Activated naive CD4-positive, alpha-beta T cell treated with anti-CD3 and anti-CD28 coated beads, Interleukin-2, amount 10 ng/mL, durations not matched to agents 7 days and 5 days (primary cell): Measurements from ENCODE around the gene GUCA2B.

Experiments
- CTCF ChIA-PET: fragments of 350-600 bp; sonication (Branson Sonifier 250); formaldehyde crosslinking; loops from one replicate; lab custom pipeline; 2021; ENCODE audit warnings: antibody characterized with exemption; lab: Charles Lee
- DNase-seq: peaks from one replicate; pipeline ENCODE4 v3.0.0-alpha.2; 2020
- H3K27ac Mint-ChIP-seq: one replicate; pipeline ENCODE4 v1.8.0; 2021; ENCODE audit warnings: mild to moderate bottlenecking, moderate library complexity, mixed read lengths
- H3K27me3 Mint-ChIP-seq: one replicate; pipeline ENCODE4 v1.8.0; 2021; ENCODE audit warnings: mild to moderate bottlenecking, mixed read lengths
- H3K36me3 Mint-ChIP-seq: one replicate; pipeline ENCODE4 v1.8.0; 2021; ENCODE audit warnings: mixed read lengths
- H3K4me1 Mint-ChIP-seq: one replicate; pipeline ENCODE4 v1.8.0; 2021; ENCODE audit warnings: mixed read lengths
- H3K4me3 Mint-ChIP-seq: one replicate; pipeline ENCODE4 v1.8.0; 2021; ENCODE audit warnings: mild to moderate bottlenecking, moderate library complexity, mixed read lengths
- H3K9me3 Mint-ChIP-seq: one replicate; pipeline ENCODE4 v1.8.0; 2021; ENCODE audit warnings: mixed read lengths

GUCA2B gene

DNA sequence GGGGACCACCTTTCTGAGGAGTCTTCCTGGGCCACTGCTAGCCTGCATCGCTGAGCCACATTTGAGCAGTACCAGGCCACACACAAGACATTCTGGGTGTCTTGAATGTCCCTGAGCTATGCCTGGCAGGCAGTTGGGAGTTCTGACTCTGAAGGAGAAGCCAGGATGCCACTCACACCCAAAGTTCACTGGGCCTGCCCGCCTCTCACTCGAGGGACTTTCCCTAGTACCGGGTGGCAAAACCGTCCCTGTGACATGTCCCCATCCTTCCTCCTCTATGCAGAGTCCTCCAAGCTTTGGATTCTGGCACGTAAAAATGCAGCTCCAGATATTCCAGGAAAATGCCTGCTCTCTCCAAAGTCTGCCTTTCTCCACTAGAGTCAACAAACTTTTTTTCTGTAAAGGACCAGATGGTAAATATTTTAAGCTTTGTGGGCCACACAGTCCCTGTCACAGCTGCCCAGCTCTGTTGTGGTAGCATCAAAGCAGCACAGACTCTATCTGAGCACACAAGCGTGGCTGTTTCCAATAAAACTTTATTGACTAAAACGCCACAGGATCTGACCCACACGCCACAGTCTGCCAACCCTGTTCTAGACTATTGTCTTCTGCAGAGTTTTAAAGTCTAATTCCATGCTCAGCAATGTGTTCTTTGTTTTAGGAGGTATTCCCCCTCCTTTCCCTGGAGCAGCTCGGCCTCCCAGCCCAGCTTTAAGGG, 19.2 kb upstream of the GUCA2B start:
- H3K4me1 Mint-ChIP-seq, result no peaks in the 10 kb centered on the region
- H3K36me3 Mint-ChIP-seq, result no peaks in the 10 kb centered on the region
- no peak overlapping the region for H3K27ac Mint-ChIP-seq
- no peak overlapping the region for H3K4me3 Mint-ChIP-seq
- no peaks in the 10 kb centered on the region for H3K9me3 Mint-ChIP-seq
- CTCF ChIA-PET, result interaction anchor here (0.6 kb wide), 1 partner anchor 1244 kb away, joined by 3 read pairs; no protein-coding TSS in a partner anchor
- peaks cover 32% of the 10 kb centered on the region for H3K27me3 Mint-ChIP-seq
- DNase-seq, result no peak

- Mint-ChIP-seq H3K4me3 (no peak overlapping the region), H3K27me3 (peaks cover 24% of the 10 kb centered on the region), H3K36me3 (no peaks in the 10 kb centered on the region), H3K9me3 (no peaks in the 10 kb centered on the region), H3K4me1 (no peaks in the 10 kb centered on the region), H3K27ac (no peak overlapping the region)
- CTCF ChIA-PET, result no interaction called here
- DNase-seq, result no peak
Measured at GRCh38 chr1:42135426-42135825, 17.8 kb upstream of the GUCA2B start.

- Mint-ChIP-seq H3K9me3 (no peaks in the 10 kb centered on the region), H3K4me1 (no peaks in the 10 kb centered on the region), H3K36me3 (no peaks in the 10 kb centered on the region), H3K27me3 (peaks cover 24% of the 10 kb centered on the region), H3K4me3 (no peak overlapping the region), H3K27ac (no peak overlapping the region)
- no peak for DNase-seq
- CTCF ChIA-PET, result no interaction called here
Measured at GRCh38 chr1:42136466-42136865, 16.7 kb upstream of the GUCA2B start.

DNA sequence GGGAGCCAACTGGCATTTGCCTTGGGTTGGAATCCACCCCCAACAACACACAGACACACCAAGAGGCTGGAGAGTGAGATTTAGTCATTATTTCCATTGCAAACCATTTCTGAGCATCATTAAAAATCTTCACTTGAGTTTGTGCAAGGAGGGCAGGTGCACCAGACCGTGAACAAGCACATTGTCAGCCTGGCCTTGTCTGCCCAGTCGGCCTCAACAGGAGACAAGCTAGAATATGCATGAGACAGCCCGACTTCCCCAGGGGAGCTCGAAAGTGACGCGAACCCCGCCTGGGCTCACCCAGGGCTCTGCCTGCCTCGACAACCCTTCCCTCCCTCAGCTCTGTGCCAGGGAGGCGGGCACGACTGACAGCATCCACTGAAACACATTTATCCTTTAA, 15.4 kb upstream of the GUCA2B start:
- no peak for DNase-seq
- H3K4me1 Mint-ChIP-seq, result no peaks in the 10 kb centered on the region
- no peak overlapping the region for H3K4me3 Mint-ChIP-seq
- H3K27me3 Mint-ChIP-seq, result peaks cover 24% of the 10 kb centered on the region
- CTCF ChIA-PET, result interaction anchor here (0.7 to 1.2 kb wide), 2 partner anchors 36 to 383 kb away, joined by 3 read pairs; no protein-coding TSS in a partner anchor
- no peaks in the 10 kb centered on the region for H3K36me3 Mint-ChIP-seq
- H3K9me3 Mint-ChIP-seq, result no peaks in the 10 kb centered on the region
- H3K27ac Mint-ChIP-seq, result no peak overlapping the region

DNA sequence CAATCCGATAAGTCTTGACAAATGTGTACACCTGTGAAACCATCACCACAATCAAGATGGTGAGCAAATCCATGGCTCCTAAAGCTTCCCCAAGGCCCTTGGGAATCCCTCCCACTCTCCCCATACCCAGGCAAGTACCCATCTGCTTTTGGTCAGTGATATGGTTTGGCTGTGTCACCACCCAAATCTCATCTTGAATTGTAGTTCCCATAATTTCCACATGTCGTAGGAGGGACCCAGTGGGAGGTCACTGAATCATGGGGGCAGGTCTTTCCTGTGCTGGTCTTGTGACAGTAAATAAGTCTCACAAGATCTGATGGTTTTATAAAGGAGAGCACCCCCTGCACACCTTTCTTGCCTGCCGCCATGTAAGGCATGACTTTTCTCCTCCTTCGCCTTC, 14.6 kb upstream of the GUCA2B start:
- no peaks in the 10 kb centered on the region for H3K36me3 Mint-ChIP-seq
- CTCF ChIA-PET, result interaction anchor here (1.2 kb wide), 1 partner anchor 35 kb away, joined by 3 read pairs; no protein-coding TSS in a partner anchor
- H3K4me3 Mint-ChIP-seq, result no peak overlapping the region

GRCh38 chr1:42139444-42139843, 13.8 kb upstream of the GUCA2B start:
- Mint-ChIP-seq H3K4me3 (no peak overlapping the region), H3K36me3 (no peaks in the 10 kb centered on the region), H3K27ac (no peak overlapping the region), H3K9me3 (no peaks in the 10 kb centered on the region), H3K4me1 (peaks cover 6% of the 10 kb centered on the region), H3K27me3 (peaks cover 22% of the 10 kb centered on the region)
- no peak for DNase-seq
- CTCF ChIA-PET, result no interaction called here

More for the DNA sequence above, 14.6 kb upstream of the GUCA2B start:
- H3K27ac Mint-ChIP-seq, result no peak overlapping the region
- H3K9me3 Mint-ChIP-seq, result no peaks in the 10 kb centered on the region
- H3K27me3 Mint-ChIP-seq, result peaks cover 24% of the 10 kb centered on the region
- no peak for DNase-seq
- peaks cover 6% of the 10 kb centered on the region for H3K4me1 Mint-ChIP-seq

DNA sequence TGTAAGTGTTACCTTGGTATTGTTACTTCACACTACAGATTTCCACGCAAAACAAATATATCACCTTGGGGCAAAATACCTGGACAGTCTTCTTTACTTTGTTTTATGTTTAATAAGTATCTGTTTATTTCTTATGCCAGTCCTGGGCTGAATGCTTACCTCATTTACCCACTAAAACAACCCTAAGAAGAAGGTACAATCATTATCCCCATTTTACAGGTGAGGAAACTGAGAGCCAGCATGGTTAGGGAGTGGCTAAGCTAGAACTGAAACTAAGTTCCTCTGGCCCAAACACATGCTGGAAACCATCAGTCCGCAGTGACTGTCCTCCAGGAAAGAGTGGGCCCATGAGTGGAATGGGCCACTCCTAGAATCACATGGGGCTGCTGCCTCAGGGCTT, 13.0 kb upstream of the GUCA2B start:
- Mint-ChIP-seq H3K27me3 (peaks cover 17% of the 10 kb centered on the region), H3K36me3 (no peaks in the 10 kb centered on the region), H3K27ac (no peak overlapping the region), H3K4me3 (no peak overlapping the region), H3K9me3 (no peaks in the 10 kb centered on the region), H3K4me1 (peaks cover 6% of the 10 kb centered on the region)
- DNase-seq, result no peak
- CTCF ChIA-PET, result no interaction called here

- peaks cover 6% of the 10 kb centered on the region for H3K4me1 Mint-ChIP-seq
- H3K27ac Mint-ChIP-seq, result no peak overlapping the region
- no peak for DNase-seq
- H3K9me3 Mint-ChIP-seq, result no peaks in the 10 kb centered on the region
- no peaks in the 10 kb centered on the region for H3K36me3 Mint-ChIP-seq
- peaks cover 8% of the 10 kb centered on the region for H3K27me3 Mint-ChIP-seq
- no peak overlapping the region for H3K4me3 Mint-ChIP-seq
- CTCF ChIA-PET, result interaction anchor here (1.3 to 1.7 kb wide), 3 partner anchors 14 to 568 kb away, joined by 3 to 6 read pairs (median 4); no protein-coding TSS in a partner anchor
Measured at GRCh38 chr1:42141978-42142377, 11.2 kb upstream of the GUCA2B start.

GRCh38 chr1:42142894-42143675, 10.1 kb upstream of the GUCA2B start:
- H3K27ac Mint-ChIP-seq, result no peak overlapping the region
- H3K4me3 Mint-ChIP-seq, result no peak overlapping the region
- no peaks in the 10 kb centered on the region for H3K27me3 Mint-ChIP-seq
- no peaks in the 10 kb centered on the region for H3K36me3 Mint-ChIP-seq
- peaks cover 6% of the 10 kb centered on the region for H3K4me1 Mint-ChIP-seq
- H3K9me3 Mint-ChIP-seq, result no peaks in the 10 kb centered on the region
- no peak for DNase-seq
- CTCF ChIA-PET, result interaction anchor here (0.6 to 1.7 kb wide), 4 partner anchors 13 to 623 kb away, joined by 3 to 6 read pairs (median 4); no protein-coding TSS in a partner anchor

- H3K36me3 Mint-ChIP-seq, result no peaks in the 10 kb centered on the region
- no peak overlapping the region for H3K27ac Mint-ChIP-seq
- DNase-seq, result no peak
- H3K4me1 Mint-ChIP-seq, result peaks cover 6% of the 10 kb centered on the region
- no peak overlapping the region for H3K4me3 Mint-ChIP-seq
- H3K9me3 Mint-ChIP-seq, result no peaks in the 10 kb centered on the region
- CTCF ChIA-PET, result no interaction called here
- no peaks in the 10 kb centered on the region for H3K27me3 Mint-ChIP-seq
Measured at GRCh38 chr1:42143896-42144710, 9.1 kb upstream of the GUCA2B start.

- no peaks in the 10 kb centered on the region for H3K36me3 Mint-ChIP-seq
- no peak overlapping the region for H3K4me3 Mint-ChIP-seq
- H3K4me1 Mint-ChIP-seq, result peaks cover 6% of the 10 kb centered on the region
- no peaks in the 10 kb centered on the region for H3K27me3 Mint-ChIP-seq
- CTCF ChIA-PET, result no interaction called here
- H3K27ac Mint-ChIP-seq, result no peak overlapping the region
- DNase-seq, result no peak
- no peaks in the 10 kb centered on the region for H3K9me3 Mint-ChIP-seq
Measured at GRCh38 chr1:42144711-42145388, 8.4 kb upstream of the GUCA2B start.

DNA sequence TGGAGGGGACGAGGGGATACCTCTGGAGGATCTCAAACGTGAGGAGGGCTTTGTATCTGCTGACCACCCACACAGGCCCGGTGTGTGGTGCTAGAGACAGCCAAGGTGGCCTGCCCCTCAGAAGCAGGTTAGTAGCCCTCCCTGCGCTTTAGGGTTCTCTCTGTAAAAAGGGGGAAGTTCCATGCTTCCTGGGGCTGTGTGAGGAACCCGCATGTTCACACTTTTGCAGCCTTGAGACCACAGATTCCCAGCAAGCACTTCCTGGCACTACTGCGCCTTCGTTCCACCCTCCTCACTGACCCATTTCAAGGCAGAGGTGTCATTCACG, 7.9 kb upstream of the GUCA2B start:
- Mint-ChIP-seq H3K27ac (no peak overlapping the region), H3K27me3 (peaks cover 2% of the 10 kb centered on the region), H3K36me3 (no peaks in the 10 kb centered on the region), H3K4me1 (peaks cover 6% of the 10 kb centered on the region), H3K9me3 (no peaks in the 10 kb centered on the region), H3K4me3 (no peak overlapping the region)
- CTCF ChIA-PET, result no interaction called here
- no peak for DNase-seq

DNA sequence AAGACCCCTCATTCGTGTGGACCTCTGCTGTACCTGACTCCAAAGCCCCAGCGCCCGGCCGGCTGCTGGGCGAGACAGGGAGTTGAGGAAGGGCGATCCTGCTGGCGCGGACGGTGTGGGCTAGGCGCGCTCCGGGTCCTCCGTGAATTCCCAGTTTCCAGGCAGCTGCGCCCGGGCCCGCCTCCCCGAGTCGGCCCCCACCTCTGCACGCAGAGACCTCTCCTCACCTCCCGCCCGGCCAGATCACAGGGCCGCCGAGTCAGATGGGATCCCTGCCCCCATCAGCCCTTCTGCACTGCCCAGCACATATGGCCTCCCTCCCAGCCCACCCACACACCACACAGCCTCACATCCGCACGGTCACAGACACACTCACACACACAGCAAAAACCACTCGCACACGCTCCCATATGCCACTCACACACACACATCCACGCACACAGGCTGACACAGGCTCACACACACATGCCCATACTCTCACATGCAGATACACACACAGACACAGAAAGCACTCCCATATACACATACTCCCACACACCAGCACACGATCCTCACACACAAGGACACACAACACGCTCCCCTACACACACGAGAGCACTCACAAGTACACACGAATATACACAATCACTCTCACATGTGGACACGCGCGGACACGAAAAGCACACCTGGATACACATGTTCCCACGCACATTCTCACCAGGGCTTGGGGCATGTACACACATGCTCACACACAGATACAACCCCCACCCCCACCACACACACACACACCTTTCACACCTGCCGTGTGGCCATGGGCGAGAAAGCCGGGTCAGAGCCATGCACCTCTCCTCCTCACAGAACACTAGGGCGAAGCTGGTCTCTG, 7.2 kb upstream of the GUCA2B start:
- CTCF ChIA-PET, result no interaction called here
- DNase-seq, result no peak
- no peaks in the 10 kb centered on the region for H3K36me3 Mint-ChIP-seq
- H3K9me3 Mint-ChIP-seq, result no peaks in the 10 kb centered on the region
- no peak overlapping the region for H3K27ac Mint-ChIP-seq
- H3K4me1 Mint-ChIP-seq, result peaks cover 6% of the 10 kb centered on the region
- no peak overlapping the region for H3K4me3 Mint-ChIP-seq
- H3K27me3 Mint-ChIP-seq, result peaks cover 4% of the 10 kb centered on the region
